AG09319 (cell line): ENCODE results near the gene LIPM.
A peak's percentile ranks its signal among the peaks of the same experiment; 100 is the strongest.

ENCODE experiments used
- DNase-seq: peaks from one replicate; pipeline ENCODE4 v3.0.0-alpha.2; 2010; ENCODE audit warnings: low read depth; ENCODE audit errors: extremely low read depth
- CTCF ChIP-seq: IDR thresholded peaks from 2 replicates; pipeline ENCODE4 v1.5.1; 2011; ENCODE audit warnings: low read depth, mild to moderate bottlenecking, inconsistent platforms, low read length, moderate library complexity

Gene LIPM

GRCh38 chr10:88787463-88787862, 15.1 kb upstream of the LIPM start:
- no peak for DNase-seq

DNA sequence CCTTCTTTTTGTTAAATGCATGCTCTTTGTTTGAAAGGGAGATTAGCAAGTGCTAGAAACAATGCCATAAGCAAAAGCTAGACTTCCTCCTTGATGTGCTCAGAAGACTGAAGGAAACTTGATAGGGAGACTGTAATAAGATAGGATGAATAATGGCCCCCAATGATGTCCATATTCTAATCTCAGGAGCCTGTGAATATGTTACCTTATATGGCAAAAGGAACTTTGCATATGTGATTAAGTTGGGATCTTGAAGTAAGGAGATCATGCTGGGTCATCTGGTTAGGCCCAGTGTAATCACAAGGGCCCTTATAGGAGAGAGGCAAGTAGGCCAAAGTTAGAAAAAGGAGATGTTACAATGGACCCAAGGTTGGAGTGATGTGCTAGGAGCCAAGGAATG, 13.6 kb upstream of the LIPM start:
- no peak for DNase-seq
- no peak for TF ChIP-seq CTCF

More at GRCh38 chr10:88787463-88787862, 15.1 kb upstream of the LIPM start:
- TF ChIP-seq CTCF, result no peak

GRCh38 chr10:88791924-88792323, 10.6 kb upstream of the LIPM start:
- peak; percentile 35 for TF ChIP-seq CTCF

DNA sequence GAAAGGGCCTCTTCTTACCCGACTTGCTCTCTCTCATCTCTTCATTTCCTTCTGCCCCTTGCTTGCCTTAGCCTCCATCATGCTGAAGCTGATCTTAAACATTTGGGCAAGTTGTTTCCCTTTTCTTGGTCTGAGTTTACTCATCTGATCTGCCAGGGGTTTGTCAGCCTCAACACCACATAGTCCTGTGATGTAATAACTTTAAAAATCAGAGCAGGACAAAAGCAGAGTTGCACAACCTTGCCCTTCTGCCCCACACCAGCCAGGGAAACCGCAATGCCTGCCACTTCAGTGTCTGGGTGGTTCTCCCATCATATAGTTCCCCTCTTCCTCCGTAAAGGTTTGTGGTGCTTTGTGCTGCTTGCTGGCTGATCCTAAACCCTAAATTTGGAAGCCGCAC, 9.9 kb upstream of the LIPM start:
- TF ChIP-seq CTCF, result no peak
- no peak for DNase-seq

More at GRCh38 chr10:88791924-88792323, 10.6 kb upstream of the LIPM start:
- DNase-seq, result no peak

DNA sequence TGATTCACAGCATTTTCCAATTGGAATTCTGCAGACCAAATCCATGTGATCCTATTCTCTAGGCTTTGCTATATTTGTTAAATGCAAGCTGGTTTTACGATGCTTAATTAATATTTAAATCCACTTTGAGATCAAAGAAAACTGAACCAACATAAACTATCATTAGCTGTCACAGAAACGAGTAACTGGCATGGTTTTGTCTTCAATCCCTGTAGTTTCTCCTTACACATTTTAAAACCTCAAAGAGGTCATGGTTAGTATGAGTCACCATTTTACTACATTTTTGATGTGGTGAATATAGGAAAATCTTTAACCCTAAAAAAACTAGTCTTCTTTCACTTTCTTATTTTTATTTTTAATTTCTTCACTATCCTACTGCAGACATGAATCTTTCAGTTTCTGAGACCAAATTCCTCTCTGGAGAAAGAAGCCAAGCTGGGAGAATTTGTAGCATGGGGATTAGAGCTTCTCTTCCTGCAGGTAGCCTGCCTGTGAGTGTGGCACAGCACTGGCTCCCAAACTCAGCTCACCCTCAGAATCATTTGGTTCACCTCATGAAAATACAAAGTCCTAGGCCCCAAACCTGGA, 8.7 kb upstream of the LIPM start:
- TF ChIP-seq CTCF, result no peak
- no peak for DNase-seq

DNA sequence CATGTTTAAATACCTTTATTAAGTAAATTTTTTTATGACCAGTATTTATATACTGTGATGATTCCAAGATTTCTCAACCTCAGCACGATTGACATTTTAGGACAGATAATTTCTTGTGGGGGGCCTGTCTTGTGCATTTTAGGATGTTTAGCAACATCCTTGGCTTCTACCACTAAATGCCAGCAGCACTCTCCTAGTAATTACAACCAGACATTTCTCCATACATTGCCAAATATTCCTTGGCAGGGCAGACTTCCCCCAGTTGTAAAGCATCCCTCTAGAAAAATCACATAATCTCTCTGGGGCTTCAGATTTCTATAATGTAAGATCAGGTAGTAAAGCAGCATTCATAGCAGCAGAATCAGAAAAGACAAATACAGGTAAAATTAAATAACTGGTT, 7.8 kb upstream of the LIPM start:
- no peak for DNase-seq
- no peak for TF ChIP-seq CTCF

DNA sequence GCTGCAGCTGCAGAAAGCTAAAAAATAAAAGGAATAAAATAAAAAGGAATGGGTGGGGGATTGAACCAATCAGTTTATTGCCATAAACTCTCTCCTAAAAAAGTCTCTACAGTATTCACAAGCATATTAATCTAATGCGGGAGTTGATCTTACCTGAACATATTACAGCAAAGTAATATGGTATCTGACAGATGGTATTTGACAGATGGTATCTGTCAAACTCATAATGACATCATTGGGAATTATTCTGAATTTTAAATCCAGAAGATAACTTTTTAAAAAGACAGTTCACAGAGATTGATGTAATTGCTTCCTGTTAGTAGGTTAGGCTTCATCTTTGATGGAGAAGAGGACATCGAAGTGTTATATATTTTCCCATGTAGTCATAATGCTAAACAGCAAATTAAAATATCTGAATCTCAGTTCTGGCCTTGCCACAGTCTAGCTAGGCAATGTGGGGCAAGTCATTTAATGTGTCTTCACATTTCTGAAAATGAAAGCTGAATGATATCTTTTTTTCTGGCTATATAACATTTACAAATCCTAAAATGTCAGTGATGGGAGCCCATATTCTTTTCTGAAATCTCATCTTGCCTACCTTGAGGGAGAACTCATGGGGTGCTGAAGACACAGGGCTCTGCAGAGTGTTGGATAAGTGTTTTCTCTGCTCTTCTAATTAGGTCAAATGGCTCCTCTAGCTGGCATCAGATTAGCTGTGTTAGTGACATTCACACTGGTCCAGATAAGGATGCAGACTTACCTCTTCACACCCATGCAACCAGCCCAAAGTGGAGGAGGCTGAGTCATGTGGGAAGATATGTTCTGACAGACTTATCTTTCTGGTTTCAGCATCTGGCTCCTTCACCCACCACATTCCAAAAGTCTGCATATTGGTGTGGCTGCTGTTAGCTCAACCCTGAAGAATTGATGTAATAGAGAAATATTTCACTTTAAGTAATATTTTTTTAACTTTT, 2.1 kb upstream of the LIPM start:
- no peak for TF ChIP-seq CTCF
- DNase-seq, result no peak
